Neural crest cell (in vitro differentiated cells): ENCODE data around the gene MYO5C. TPM values are rescaled to one million over a fixed set of nuclear protein-coding genes. Genes with fewer than 3 reads are reported as not detected.

Source experiments
- DNase-seq: peaks from one replicate; pipeline ENCODE4 v3.0.0; 2021; ENCODE audit warnings: low read depth, mixed read lengths, low spot score
- H3K27ac Mint-ChIP-seq: one replicate; pipeline ENCODE4 v1.8.0; 2021; ENCODE audit warnings: mild to moderate bottlenecking, mixed read lengths; ENCODE audit not compliant: unreplicated experiment
- H3K27me3 Mint-ChIP-seq: 2 replicates; pipeline ENCODE4 v1.8.0; 2021; ENCODE audit warnings: low read depth, mild to moderate bottlenecking, mixed read lengths
- H3K36me3 Mint-ChIP-seq: 2 replicates; pipeline ENCODE4 v1.8.0; 2021; ENCODE audit warnings: low read depth, mild to moderate bottlenecking, mixed read lengths
- H3K4me1 Mint-ChIP-seq: 2 replicates; pipeline ENCODE4 v1.8.0; 2021; ENCODE audit warnings: mixed read lengths
- H3K4me3 Mint-ChIP-seq: one replicate; pipeline ENCODE4 v1.8.0; 2021; ENCODE audit warnings: mild to moderate bottlenecking, mixed read lengths
- H3K9me3 Mint-ChIP-seq: 2 replicates; pipeline ENCODE4 v1.8.0; 2021; ENCODE audit warnings: mixed read lengths
- CTCF ChIP-seq: fragments of 200-600 bp; sonication (generic); conservative IDR thresholded peaks from 2 replicates; pipeline ENCODE4 v1.5.0; 2021; ENCODE audit warnings: antibody characterized with exemption, mild to moderate bottlenecking
- total RNA-seq: library from RNA; stranded (reverse); gene quantifications from 2 replicates; pipeline ENCODE4 v1.2.1, GENCODE V29; 2021

The MYO5C gene
- total RNA-seq, 1 donor from 2014 or later = 7.7 TPM

- H3K27me3 Mint-ChIP-seq = no peaks in the 10 kb centered on the region
- DNase-seq = no peak
- H3K36me3 Mint-ChIP-seq = peaks cover under 1% of the 10 kb centered on the region
- H3K4me1 Mint-ChIP-seq = no peaks in the 10 kb centered on the region
- H3K9me3 Mint-ChIP-seq = no peaks in the 10 kb centered on the region
- TF ChIP-seq CTCF = no peak
- H3K27ac Mint-ChIP-seq = no peak overlapping the region
- H3K4me3 Mint-ChIP-seq = no peak overlapping the region
Observed at GRCh38 chr15:52164631-52165265, 130.9 kb downstream of the MYO5C start.

- Mint-ChIP-seq H3K4me3 (no peak overlapping the region), H3K4me1 (peaks cover 4% of the 10 kb centered on the region), H3K27ac (no peak overlapping the region), H3K36me3 (peaks cover 3% of the 10 kb centered on the region), H3K9me3 (no peaks in the 10 kb centered on the region), H3K27me3 (no peaks in the 10 kb centered on the region)
- DNase-seq = peak; percentile 24
- peak; percentile 40 for TF ChIP-seq CTCF
Observed at GRCh38 chr15:52163321-52164190, 132.0 kb downstream of the MYO5C start.

GRCh38 chr15:52162876-52163275 is 132.7 kb downstream of the MYO5C start:
- H3K27ac Mint-ChIP-seq = no peak overlapping the region
- TF ChIP-seq CTCF = no peak
- DNase-seq = no peak
- no peaks in the 10 kb centered on the region for H3K9me3 Mint-ChIP-seq
- H3K36me3 Mint-ChIP-seq = peaks cover 3% of the 10 kb centered on the region
- no peaks in the 10 kb centered on the region for H3K27me3 Mint-ChIP-seq
- peaks cover 11% of the 10 kb centered on the region for H3K4me1 Mint-ChIP-seq
- H3K4me3 Mint-ChIP-seq = no peak overlapping the region

GRCh38 chr15:52162260-52162659 is 133.3 kb downstream of the MYO5C start:
- no peak overlapping the region for H3K4me3 Mint-ChIP-seq
- TF ChIP-seq CTCF = no peak
- no peak overlapping the region for H3K27ac Mint-ChIP-seq
- no peaks in the 10 kb centered on the region for H3K27me3 Mint-ChIP-seq
- peaks cover 12% of the 10 kb centered on the region for H3K4me1 Mint-ChIP-seq
- H3K9me3 Mint-ChIP-seq = no peaks in the 10 kb centered on the region
- peaks cover 3% of the 10 kb centered on the region for H3K36me3 Mint-ChIP-seq
- DNase-seq = no peak

- no peak for TF ChIP-seq CTCF
- Mint-ChIP-seq H3K27me3 (no peaks in the 10 kb centered on the region), H3K4me3 (no peak overlapping the region), H3K4me1 (peaks cover 12% of the 10 kb centered on the region), H3K27ac (no peak overlapping the region), H3K36me3 (peaks cover 3% of the 10 kb centered on the region), H3K9me3 (no peaks in the 10 kb centered on the region)
- no peak for DNase-seq
Observed at GRCh38 chr15:52161406-52161966, 134.1 kb downstream of the MYO5C start.
